ENCODE measurements around the gene CD276. TPM values are rescaled to one million over a fixed set of nuclear protein-coding genes. Genes with fewer than 3 reads are reported as not detected.

The CD276 gene
- total RNA-seq, 2 experiments from 2014 or later = not detected

- Histone ChIP-seq H3K4me1 (ENCODE audit: insufficient read depth, low read length, poor library complexity, severe bottlenecking) (no peaks in the 10 kb centered on the region), H2AFZ (ENCODE audit: low read length) (no peak overlapping the region), H3K36me3 (ENCODE audit: insufficient read depth, low read length) (no peaks in the 10 kb centered on the region), H3K4me2 (ENCODE audit: low read length) (no peak overlapping the region), H4K20me1 (ENCODE audit: insufficient read depth, low read length) (no peaks in the 10 kb centered on the region), H3K9me3 (ENCODE audit: low read length) (no peaks in the 10 kb centered on the region), H3K27ac (ENCODE audit: low read depth, low read length, poor library complexity, severe bottlenecking) (no peak overlapping the region), H3K9me2 (ENCODE audit: insufficient read depth, low read length) (no peaks in the 10 kb centered on the region), H3K4me3 (ENCODE audit: low read depth, low read length, poor library complexity, severe bottlenecking) (no peak overlapping the region), H3K79me2 (ENCODE audit: insufficient read depth, low read depth, low read length) (no peaks in the 10 kb centered on the region)
- no TSS peak for BruUV-seq (replicated peaks)
- intact Hi-C loops (cut with micrococcal nuclease; ENCODE audit: unreplicated experiment) = no loop called here
- TF ChIP-seq EZH2phosphoT487 (IDR thresholded peaks at IDR 0.05; ENCODE audit: borderline replicate concordance, low read depth, low read length) (no peak), CTCF (conservative IDR thresholded peaks at IDR 0.05; ENCODE audit: low read length) (no peak)
- no peak for DNase-seq (ENCODE audit: low spot score)
- ChIA-PET CTCF (ENCODE audit: unreplicated experiment) (no interaction called here), POLR2A (no interaction called here)
These were observed 635 bp downstream of the CD276 start for GRCh38 chr15:73684581-73685455.

GRCh38 chr15:73685981-73686380 is 1.8 kb downstream of the CD276 start:
- no peak overlapping the region for H3K4me2 ChIP-seq (ENCODE audit: low read length)
- H3K9me3 ChIP-seq (ENCODE audit: low read length) = no peaks in the 10 kb centered on the region
- BruUV-seq (replicated peaks) = no TSS peak
- H3K9me2 ChIP-seq (ENCODE audit: insufficient read depth, low read length) = no peaks in the 10 kb centered on the region
- H3K4me1 ChIP-seq (ENCODE audit: insufficient read depth, low read length, poor library complexity, severe bottlenecking) = no peaks in the 10 kb centered on the region
- CTCF ChIA-PET (ENCODE audit: unreplicated experiment) = no interaction called here
- intact Hi-C loops (cut with micrococcal nuclease; ENCODE audit: unreplicated experiment) = no loop called here
- H3K27ac ChIP-seq (ENCODE audit: low read depth, low read length, poor library complexity, severe bottlenecking) = no peak overlapping the region
- TF ChIP-seq CTCF (conservative IDR thresholded peaks at IDR 0.05; ENCODE audit: low read length) = no peak
- TF ChIP-seq EZH2phosphoT487 (IDR thresholded peaks at IDR 0.05; ENCODE audit: borderline replicate concordance, low read depth, low read length) = no peak
- DNase-seq (ENCODE audit: low spot score) = no peak
- no peaks in the 10 kb centered on the region for H4K20me1 ChIP-seq (ENCODE audit: insufficient read depth, low read length)
- no peak overlapping the region for H2AFZ ChIP-seq (ENCODE audit: low read length)
- POLR2A ChIA-PET = no interaction called here
- H3K4me3 ChIP-seq (ENCODE audit: low read depth, low read length, poor library complexity, severe bottlenecking) = no peak overlapping the region
- H3K79me2 ChIP-seq (ENCODE audit: insufficient read depth, low read depth, low read length) = no peaks in the 10 kb centered on the region
- no peaks in the 10 kb centered on the region for H3K36me3 ChIP-seq (ENCODE audit: insufficient read depth, low read length)

- no peak for TF ChIP-seq CTCF (conservative IDR thresholded peaks at IDR 0.05; ENCODE audit: low read length)
- no peak for TF ChIP-seq EZH2phosphoT487 (IDR thresholded peaks at IDR 0.05; ENCODE audit: borderline replicate concordance, low read depth, low read length)
- H3K9me2 ChIP-seq (ENCODE audit: insufficient read depth, low read length) = no peaks in the 10 kb centered on the region
- no peak overlapping the region for H2AFZ ChIP-seq (ENCODE audit: low read length)
- CTCF ChIA-PET (ENCODE audit: unreplicated experiment) = no interaction called here
- intact Hi-C loops (cut with micrococcal nuclease; ENCODE audit: unreplicated experiment) = no loop called here
- no peaks in the 10 kb centered on the region for H4K20me1 ChIP-seq (ENCODE audit: insufficient read depth, low read length)
- no peaks in the 10 kb centered on the region for H3K4me1 ChIP-seq (ENCODE audit: insufficient read depth, low read length, poor library complexity, severe bottlenecking)
- no peak overlapping the region for H3K27ac ChIP-seq (ENCODE audit: low read depth, low read length, poor library complexity, severe bottlenecking)
- no TSS peak for BruUV-seq (replicated peaks)
- POLR2A ChIA-PET = no interaction called here
- no peaks in the 10 kb centered on the region for H3K79me2 ChIP-seq (ENCODE audit: insufficient read depth, low read depth, low read length)
- H3K4me3 ChIP-seq (ENCODE audit: low read depth, low read length, poor library complexity, severe bottlenecking) = no peak overlapping the region
- H3K9me3 ChIP-seq (ENCODE audit: low read length) = no peaks in the 10 kb centered on the region
- no peaks in the 10 kb centered on the region for H3K36me3 ChIP-seq (ENCODE audit: insufficient read depth, low read length)
- no peak overlapping the region for H3K4me2 ChIP-seq (ENCODE audit: low read length)
- no peak for DNase-seq (ENCODE audit: low spot score)
These were observed 2.6 kb downstream of the CD276 start for GRCh38 chr15:73686781-73687256.

Data from OCI-LY7 (cell line).